Measurements from ENCODE around the gene ZFP91. TPM values are rescaled to one million over a fixed set of nuclear protein-coding genes. Genes with fewer than 3 reads are reported as not detected.

Gene ZFP91, protein sequence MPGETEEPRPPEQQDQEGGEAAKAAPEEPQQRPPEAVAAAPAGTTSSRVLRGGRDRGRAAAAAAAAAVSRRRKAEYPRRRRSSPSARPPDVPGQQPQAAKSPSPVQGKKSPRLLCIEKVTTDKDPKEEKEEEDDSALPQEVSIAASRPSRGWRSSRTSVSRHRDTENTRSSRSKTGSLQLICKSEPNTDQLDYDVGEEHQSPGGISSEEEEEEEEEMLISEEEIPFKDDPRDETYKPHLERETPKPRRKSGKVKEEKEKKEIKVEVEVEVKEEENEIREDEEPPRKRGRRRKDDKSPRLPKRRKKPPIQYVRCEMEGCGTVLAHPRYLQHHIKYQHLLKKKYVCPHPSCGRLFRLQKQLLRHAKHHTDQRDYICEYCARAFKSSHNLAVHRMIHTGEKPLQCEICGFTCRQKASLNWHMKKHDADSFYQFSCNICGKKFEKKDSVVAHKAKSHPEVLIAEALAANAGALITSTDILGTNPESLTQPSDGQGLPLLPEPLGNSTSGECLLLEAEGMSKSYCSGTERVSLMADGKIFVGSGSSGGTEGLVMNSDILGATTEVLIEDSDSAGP
- 58.6 TPM for total RNA-seq (2021; ENCODE audit: unreplicated experiment)
- 16.7 and 23.0 TPM in 2 replicates for polyA plus RNA-seq (2012)
- percentile 96 among the genes with signal in this experiment for Bru-seq, nascent RNA
- BruChase-seq, experiment 1, labeled RNA remaining after a 6-hour chase, result percentile 100 among the genes with signal in this experiment
- percentile 100 among the genes with signal in this experiment for BruChase-seq, experiment 2, labeled RNA remaining after a 2-hour chase
- long read RNA-seq, full-length matches to known transcripts, result 31 of 54 reads
- long read RNA-seq, partial matches to known transcripts, result 16 of 54 reads
- long read RNA-seq, other reads (novel, unspliced or antisense), result 7 of 54 reads

DNA sequence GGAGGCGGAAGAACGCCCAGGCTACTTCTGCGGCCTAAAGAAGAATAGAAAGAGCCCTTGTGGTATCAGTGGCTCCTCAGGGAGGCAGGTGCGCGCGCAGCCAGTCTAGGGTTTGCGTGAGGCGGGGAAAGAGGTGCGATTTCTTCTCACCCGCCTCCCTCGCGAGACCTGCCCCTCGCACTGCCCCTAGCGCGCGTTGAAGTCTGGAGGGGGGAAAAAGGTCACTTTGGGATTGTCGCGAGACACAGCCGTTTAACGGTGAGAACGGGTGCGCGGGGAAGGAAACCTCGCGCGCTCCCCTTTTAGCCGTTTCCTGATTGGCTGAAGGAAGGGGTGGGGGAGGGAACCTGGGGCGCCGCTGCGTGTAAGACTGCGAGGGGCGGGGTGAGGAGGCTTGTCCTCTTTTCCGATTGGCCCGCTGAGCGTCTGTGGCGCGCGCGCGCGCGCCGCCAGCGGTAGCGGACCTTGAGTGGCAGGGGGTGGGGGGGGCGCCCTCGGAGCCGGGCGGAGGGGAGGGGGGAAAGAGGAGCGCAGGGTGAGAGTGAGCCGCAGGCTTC, at the start of gene ZFP91:
Gene ZFP91 (plus strand): TSS at position 429 of the 557 bp plus-strand sequence. CDS start 219 bp downstream, outside the sequence.
- H3K9me3 ChIP-seq (ENCODE audit: control insufficient read depth in 1 of 2, insufficient read depth in 1 of 2, low read depth in 1 of 2, low read length in 2 of 2), result no peaks in the 10 kb centered on the region
- no peaks in the 10 kb centered on the region for H3K36me3 ChIP-seq (ENCODE audit: control insufficient read depth in 1 of 2, insufficient read depth in 2 of 2, low read length in 2 of 2)
- peak within 1 kb of the TSS; percentile 97 for H3K27ac ChIP-seq (ENCODE audit: low read depth, low read length)
- peak; percentile 95 for DNase-seq (ENCODE audit: low read depth, low spot score)
- POLR2A ChIA-PET, result no interaction called here
- peaks cover 55% of the 10 kb centered on the region for H3K79me2 ChIP-seq (ENCODE audit: insufficient read depth, low read length)
- CTCF ChIA-PET, result interaction anchor here (1.3 to 3.2 kb wide), 3 partner anchors 11 to 95 kb away, joined by 4 to 21 read pairs (median 15); no protein-coding TSS in a partner anchor
- no peaks in the 10 kb centered on the region for H3K27me3 ChIP-seq (ENCODE audit: insufficient read depth, low read length)
- no peak for TF ChIP-seq ZFX (IDR thresholded peaks at IDR 0.05)
- TF ChIP-seq, protein P1, sequence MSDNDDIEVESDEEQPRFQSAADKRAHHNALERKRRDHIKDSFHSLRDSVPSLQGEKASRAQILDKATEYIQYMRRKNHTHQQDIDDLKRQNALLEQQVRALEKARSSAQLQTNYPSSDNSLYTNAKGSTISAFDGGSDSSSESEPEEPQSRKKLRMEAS (IDR thresholded peaks at IDR 0.05), result peak; percentile 59
- no peak for TF ChIP-seq YY1 (IDR thresholded peaks at IDR 0.05; ENCODE audit: extremely low read depth, insufficient replicate concordance, low read depth, low read length)
- no peak for TF ChIP-seq EZH2 (IDR thresholded peaks at IDR 0.05)
- TF ChIP-seq EGR1 (IDR thresholded peaks at IDR 0.05; ENCODE audit: low read depth), result no peak
- TF ChIP-seq, protein P2, sequence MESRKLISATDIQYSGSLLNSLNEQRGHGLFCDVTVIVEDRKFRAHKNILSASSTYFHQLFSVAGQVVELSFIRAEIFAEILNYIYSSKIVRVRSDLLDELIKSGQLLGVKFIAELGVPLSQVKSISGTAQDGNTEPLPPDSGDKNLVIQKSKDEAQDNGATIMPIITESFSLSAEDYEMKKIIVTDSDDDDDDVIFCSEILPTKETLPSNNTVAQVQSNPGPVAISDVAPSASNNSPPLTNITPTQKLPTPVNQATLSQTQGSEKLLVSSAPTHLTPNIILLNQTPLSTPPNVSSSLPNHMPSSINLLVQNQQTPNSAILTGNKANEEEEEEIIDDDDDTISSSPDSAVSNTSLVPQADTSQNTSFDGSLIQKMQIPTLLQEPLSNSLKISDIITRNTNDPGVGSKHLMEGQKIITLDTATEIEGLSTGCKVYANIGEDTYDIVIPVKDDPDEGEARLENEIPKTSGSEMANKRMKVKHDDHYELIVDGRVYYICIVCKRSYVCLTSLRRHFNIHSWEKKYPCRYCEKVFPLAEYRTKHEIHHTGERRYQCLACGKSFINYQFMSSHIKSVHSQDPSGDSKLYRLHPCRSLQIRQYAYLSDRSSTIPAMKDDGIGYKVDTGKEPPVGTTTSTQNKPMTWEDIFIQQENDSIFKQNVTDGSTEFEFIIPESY (IDR thresholded peaks at IDR 0.05; ENCODE audit: extremely low read depth, insufficient replicate concordance, low read length), result peak; percentile 95
- peak; percentile 37 for TF ChIP-seq SP1 (IDR thresholded peaks at IDR 0.05; ENCODE audit: low read depth)
- TF ChIP-seq POLR2AphosphoS5 (IDR thresholded peaks at IDR 0.05; ENCODE audit: low read depth, low read length), result peak; percentile 49; the same call in 1 of the 2 replicates
- peak within 1 kb of the TSS; percentile 78 to 88 for H3K4me3 ChIP-seq (replicated peaks in 1 of 2; ENCODE audit: low read depth in 1 of 2, low read length in 2 of 2)
- H3K4me1 ChIP-seq (ENCODE audit: control insufficient read depth in 1 of 2, insufficient read depth in 2 of 2, low read length in 2 of 2), result peaks cover 15 to 28% of the 10 kb centered on the region in 2 experiments
- H3K9me2 ChIP-seq (ENCODE audit: insufficient read depth), result no peaks in the 10 kb centered on the region
- RAD21 ChIA-PET (ENCODE audit: low non-redundant PET in 1 of 2, low total read pairs in 2 of 2, uncharacterized antibody in 2 of 2, unreplicated experiment in 2 of 2), result interaction anchor here in 1 of 2 experiments (0.6 kb wide), 1 partner anchor 860 kb away, joined by 3 read pairs; no protein-coding TSS in a partner anchor
- intact Hi-C loops (cut with micrococcal nuclease), result loop anchor here (5.0 kb wide), 5 partner anchors 324 to 911 kb away; partner anchors contain the start of genes FAM111A, MED19, TMX2 and ZDHHC5
- no TSS peak for BruUV-seq (replicated peaks)
- H3K4me2 ChIP-seq (ENCODE audit: low read length), result peak within 1 kb of the TSS; percentile 79
- H4K20me1 ChIP-seq (ENCODE audit: insufficient read depth), result peaks cover 4% of the 10 kb centered on the region; the same call in 1 of the 2 replicates
- H2AFZ ChIP-seq (ENCODE audit: low read depth, low read length, poor library complexity, severe bottlenecking), result no peak within 1 kb of the TSS
- H3K9ac ChIP-seq (ENCODE audit: low read length), result peak within 1 kb of the TSS; percentile 95
- ATAC-seq, result peak; percentile 69
